ENCODE results near the gene CLHC1. TPM values are rescaled to one million over a fixed set of nuclear protein-coding genes. Genes with fewer than 3 reads are reported as not detected.
"Not testable (repeated sequence)": the region's sequence is repeated elsewhere in the genome, so short reads cannot be mapped to it uniquely, and the experiment has no call there.

CLHC1 gene
- total and polyA plus RNA-seq, 8 donors = 1.9 to 43.9 (median 6.8) TPM

DNA sequence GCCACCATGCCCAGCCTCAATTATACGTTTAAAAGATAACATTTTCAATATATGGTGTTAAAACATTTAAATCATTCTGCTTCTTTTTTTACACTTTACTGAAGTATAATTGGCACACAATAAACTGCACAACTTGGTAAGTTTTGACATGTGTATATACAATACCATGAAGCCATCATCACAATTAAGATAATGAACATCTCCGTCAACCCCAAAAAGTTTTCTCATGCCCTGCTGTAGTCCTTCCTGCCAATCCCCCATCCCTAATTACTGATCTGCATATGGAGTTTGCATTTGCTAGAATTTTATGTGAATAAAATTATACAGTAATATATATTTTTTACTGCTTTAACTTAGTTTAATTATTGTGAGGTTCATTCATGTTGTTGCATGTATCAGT, 96.6 kb downstream of the CLHC1 start:
- H3K4me1 ChIP-seq = peaks cover 33 to 69% (median 53%) of the 10 kb centered on the region in 4 donors
- no peaks in the 10 kb centered on the region for H3K36me3 ChIP-seq
- no peak for DNase-seq
- WGBS, 5 donors = 48 to 94% (median 89%) methylated on average over 2 of the region's 2 CpGs
- no peak for TF ChIP-seq POLR2A (IDR thresholded peaks at IDR 0.05)
- no peak for TF ChIP-seq EP300 (IDR thresholded peaks at IDR 0.05)
- no peak for TF ChIP-seq POLR2AphosphoS5 (IDR thresholded peaks at IDR 0.05)
- TF ChIP-seq, protein P1, sequence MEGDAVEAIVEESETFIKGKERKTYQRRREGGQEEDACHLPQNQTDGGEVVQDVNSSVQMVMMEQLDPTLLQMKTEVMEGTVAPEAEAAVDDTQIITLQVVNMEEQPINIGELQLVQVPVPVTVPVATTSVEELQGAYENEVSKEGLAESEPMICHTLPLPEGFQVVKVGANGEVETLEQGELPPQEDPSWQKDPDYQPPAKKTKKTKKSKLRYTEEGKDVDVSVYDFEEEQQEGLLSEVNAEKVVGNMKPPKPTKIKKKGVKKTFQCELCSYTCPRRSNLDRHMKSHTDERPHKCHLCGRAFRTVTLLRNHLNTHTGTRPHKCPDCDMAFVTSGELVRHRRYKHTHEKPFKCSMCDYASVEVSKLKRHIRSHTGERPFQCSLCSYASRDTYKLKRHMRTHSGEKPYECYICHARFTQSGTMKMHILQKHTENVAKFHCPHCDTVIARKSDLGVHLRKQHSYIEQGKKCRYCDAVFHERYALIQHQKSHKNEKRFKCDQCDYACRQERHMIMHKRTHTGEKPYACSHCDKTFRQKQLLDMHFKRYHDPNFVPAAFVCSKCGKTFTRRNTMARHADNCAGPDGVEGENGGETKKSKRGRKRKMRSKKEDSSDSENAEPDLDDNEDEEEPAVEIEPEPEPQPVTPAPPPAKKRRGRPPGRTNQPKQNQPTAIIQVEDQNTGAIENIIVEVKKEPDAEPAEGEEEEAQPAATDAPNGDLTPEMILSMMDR (IDR thresholded peaks at IDR 0.05) = no peak
- H3K27ac ChIP-seq = peak overlapping the region in 1 of 5 donors; percentile 74
- H3K27me3 ChIP-seq = no peaks in the 10 kb centered on the region
- H3K4me3 ChIP-seq = no peak overlapping the region
- no peaks in the 10 kb centered on the region for H3K9me3 ChIP-seq
- intact Hi-C loops (cut with DNase I; ENCODE audit: low total_unique reads) = no loop called here

- peak overlapping the region; percentile 31 to 42 (median 38) for H3K4me3 ChIP-seq
- no peaks in the 10 kb centered on the region for H3K36me3 ChIP-seq
- no peak for TF ChIP-seq POLR2AphosphoS5 (IDR thresholded peaks at IDR 0.05)
- TF ChIP-seq, protein P1 (IDR thresholded peaks at IDR 0.05) = no peak
- TF ChIP-seq EP300 (IDR thresholded peaks at IDR 0.05) = no peak
- TF ChIP-seq POLR2A (IDR thresholded peaks at IDR 0.05) = no peak
- no peaks in the 10 kb centered on the region for H3K27me3 ChIP-seq
- peaks cover 33 to 62% (median 53%) of the 10 kb centered on the region in 4 donors for H3K4me1 ChIP-seq
- peak overlapping the region in 4 of 5 donors; percentile 75 to 89 (median 82) for H3K27ac ChIP-seq
- intact Hi-C loops (cut with DNase I; ENCODE audit: low total_unique reads) = no loop called here
- H3K9me3 ChIP-seq = no peaks in the 10 kb centered on the region
- 41 to 74% (median 56%) methylated on average over 1 of the region's 1 CpG for WGBS, 5 donors
- DNase-seq = peak in 1 of 2 donors; percentile 29
These were observed 97.8 kb downstream of the CLHC1 start for GRCh38 chr2:55134316-55134706.

DNA sequence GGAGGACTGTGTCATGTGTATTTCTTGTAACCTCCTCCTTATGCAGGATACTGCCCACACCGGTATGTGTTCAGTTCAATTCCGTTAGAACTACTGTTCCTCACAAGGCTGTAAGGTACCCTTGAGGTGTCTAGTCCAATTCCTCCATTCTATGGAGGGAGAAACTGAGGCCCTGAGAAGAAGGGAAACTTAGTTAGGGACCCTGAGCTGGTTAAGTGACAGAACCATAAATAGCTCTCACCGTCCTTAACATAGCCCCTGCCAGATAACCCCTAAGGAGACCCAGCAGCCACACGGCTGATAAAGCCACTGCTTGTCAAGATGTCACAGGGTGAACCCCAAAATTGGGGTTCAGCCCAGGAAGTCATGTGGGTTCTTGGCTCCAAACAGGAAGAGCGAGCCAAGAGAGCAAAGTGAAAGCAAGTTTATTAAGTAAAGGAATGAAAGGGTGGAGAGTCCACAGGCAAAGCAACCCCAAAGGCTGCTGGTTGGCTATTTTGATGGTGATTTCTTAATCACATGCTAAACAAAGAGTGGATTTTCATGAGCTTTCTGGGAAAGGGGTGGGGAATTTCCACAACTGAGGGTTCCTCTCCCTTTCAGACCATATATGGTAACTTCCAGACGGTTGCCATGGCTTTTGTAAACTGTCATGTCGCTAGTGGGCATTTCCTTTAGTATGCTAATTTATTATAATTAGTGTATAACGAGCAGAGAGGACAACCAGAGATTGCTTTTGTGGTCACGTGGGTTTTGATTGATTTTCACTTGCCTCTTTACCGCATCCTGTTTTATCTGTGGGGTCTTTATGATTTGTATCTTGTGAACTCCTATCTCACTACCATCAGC, 98.4 kb downstream of the CLHC1 start:
- Histone ChIP-seq H3K36me3 (no peaks in the 10 kb centered on the region), H3K27ac (peak overlapping the region; percentile 4 to 89 (median 81)), H3K4me1 (peaks cover 30 to 56% (median 47%) of the 10 kb centered on the region in 4 donors), H3K4me3 (peak overlapping the region; percentile 31 to 42 (median 38)), H3K9me3 (no peaks in the 10 kb centered on the region), H3K27me3 (no peaks in the 10 kb centered on the region)
- intact Hi-C loops (cut with DNase I; ENCODE audit: low total_unique reads) = no loop called here
- TF ChIP-seq, protein P1 (IDR thresholded peaks at IDR 0.05) = no peak
- TF ChIP-seq POLR2AphosphoS5 (IDR thresholded peaks at IDR 0.05) = peak in 2 of 3 donors; percentile 9 to 56
- peak; percentile 29 to 84 for DNase-seq
- WGBS, 5 donors = 12 to 26% (median 17%) methylated on average over 10 of the region's 10 CpGs

DNA sequence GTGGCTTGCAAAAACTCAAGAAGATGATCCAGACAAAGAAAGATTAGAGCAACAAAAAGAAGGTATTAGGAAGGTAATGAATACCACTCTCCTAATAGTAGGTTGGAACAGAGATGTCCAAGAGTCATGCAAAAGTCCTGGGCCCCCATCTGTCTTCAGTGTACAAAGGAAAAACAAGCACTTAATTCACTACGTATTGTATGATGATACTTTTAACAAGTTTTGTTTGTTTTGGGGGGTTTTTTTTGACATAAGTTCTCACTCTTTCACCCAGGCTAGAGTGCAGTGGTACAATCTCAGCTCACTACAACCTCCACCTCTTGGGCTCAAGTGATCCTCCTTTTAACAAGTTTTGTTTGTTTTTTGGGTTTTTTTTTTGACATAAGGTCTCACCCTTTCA, 101.2 kb downstream of the CLHC1 start:
- TF ChIP-seq, protein P1 (IDR thresholded peaks at IDR 0.05) = no peak
- TF ChIP-seq POLR2A (IDR thresholded peaks at IDR 0.05) (no peak), EP300 (IDR thresholded peaks at IDR 0.05) (no peak), POLR2AphosphoS5 (IDR thresholded peaks at IDR 0.05) (no peak)
- intact Hi-C loops (cut with DNase I; ENCODE audit: low total_unique reads) = no loop called here
- H3K4me1 ChIP-seq = peaks cover 2 to 27% (median 19%) of the 10 kb centered on the region in 4 donors
- no peak overlapping the region for H3K4me3 ChIP-seq
- H3K27me3 ChIP-seq = no peaks in the 10 kb centered on the region
- WGBS, 5 donors = 59 to 87% (median 76%) methylated on average over 1 of the region's 1 CpG
- DNase-seq = no peak
- no peak overlapping the region for H3K27ac ChIP-seq
- no peaks in the 10 kb centered on the region for H3K9me3 ChIP-seq
- no peaks in the 10 kb centered on the region for H3K36me3 ChIP-seq

DNA sequence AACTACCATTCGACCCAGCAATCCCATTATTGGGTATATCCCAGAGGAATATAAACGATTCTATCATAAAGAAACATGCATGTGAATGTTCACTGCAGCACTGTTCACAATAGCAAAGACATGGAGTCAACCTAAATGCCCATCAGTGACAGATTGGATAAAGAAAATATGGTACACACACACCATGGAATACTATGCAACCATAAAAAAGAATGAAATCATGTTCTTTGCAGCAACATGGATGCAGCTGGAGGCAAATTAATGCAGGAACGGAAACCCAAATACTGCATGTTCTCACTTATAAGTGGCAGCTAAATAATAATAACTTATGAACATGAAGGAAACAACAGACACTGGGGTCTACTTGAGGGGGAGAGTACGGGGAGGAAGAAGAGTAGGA, 105.5 kb downstream of the CLHC1 start:
- H3K27ac ChIP-seq; H3K4me3 ChIP-seq; intact Hi-C loops (cut with DNase I; ENCODE audit: low total_unique reads); H3K36me3 ChIP-seq; H3K9me3 ChIP-seq; DNase-seq; H3K27me3 ChIP-seq: not testable (repeated sequence)
- WGBS, 5 donors = 94 to 99% (median 96%) methylated on average over 4 of the region's 4 CpGs
- peaks cover 0 to 11% (median 2%) of the 10 kb centered on the region in 4 donors for H3K4me1 ChIP-seq

Measured in stomach (tissue), 9 donors.